H1 (cell line): ENCODE data around the gene FRRS1L. TPM values are rescaled to one million over a fixed set of nuclear protein-coding genes. Genes with fewer than 3 reads are reported as not detected.

Source experiments
- CTCF ChIA-PET: fragments of 300-600 bp; sonication (Branson Sonifier 250); formaldehyde crosslinking; loops from one replicate; lab custom pipeline; 2021; ENCODE audit not compliant: partially characterized antibody; lab: Charles Lee
- POLR2A ChIA-PET: fragments of 300-600 bp; sonication (Branson Sonifier 250); formaldehyde crosslinking; loops from one replicate; lab custom pipeline; 2021; ENCODE audit warnings: inconsistent platforms; ENCODE audit not compliant: partially characterized antibody; lab: Charles Lee
- DNase-seq, 2 experiments: peaks; one replicate each; pipeline versions ENCODE4 v3.0.0 to v3.0.0-alpha.2; 2010 to 2022; ENCODE audit warnings: low spot score in 2 of 2, low read depth in 1 of 2, mixed read lengths in 1 of 2
- FAIRE-seq: peaks from 2 replicates; lab custom pipeline; 2011; peaks lifted over from hg19 to GRCh38; lab: Jason Lieb, UNC
- H2AFZ ChIP-seq: 2 replicates; pipeline ENCODE4 v1.8.1; 2012; ENCODE audit warnings: low read length, inconsistent platforms
- H2AK5ac ChIP-seq: 2 replicates; pipeline ENCODE4 v1.6.1; 2013; ENCODE audit warnings: low read depth, low read length
- H2BK120ac ChIP-seq: replicated peaks from 2 replicates; pipeline ENCODE3; 2013; ENCODE audit warnings: low read depth, low read length, inconsistent platforms
- H2BK12ac ChIP-seq: 2 replicates; pipeline ENCODE4 v1.6.1; 2013; ENCODE audit warnings: low read depth, low read length
- H2BK15ac ChIP-seq: 2 replicates; pipeline ENCODE4 v1.6.1; 2013; ENCODE audit warnings: low read length
- H2BK20ac ChIP-seq: 2 replicates; pipeline ENCODE4 v1.6.1; 2013; ENCODE audit warnings: low read length
- H2BK5ac ChIP-seq: 2 replicates; pipeline ENCODE4 v1.6.1; 2013; ENCODE audit warnings: low read depth, low read length
- H3K14ac ChIP-seq: 2 replicates; pipeline ENCODE4 v1.6.1; 2013; ENCODE audit warnings: inconsistent platforms; ENCODE audit not compliant: insufficient read length
- H3K18ac ChIP-seq: 2 replicates; pipeline ENCODE4 v1.6.1; 2013; ENCODE audit warnings: low read length; ENCODE audit errors: extremely low read depth
- H3K23ac ChIP-seq: 2 replicates; pipeline ENCODE4 v1.6.1; 2013; ENCODE audit warnings: inconsistent platforms; ENCODE audit not compliant: insufficient read length
- H3K23me2 ChIP-seq: 2 replicates; pipeline ENCODE4 v1.6.1; 2013; ENCODE audit warnings: low read depth, low read length
- H3K27ac ChIP-seq: 2 replicates; pipeline ENCODE4 v1.6.1; 2011; ENCODE audit warnings: low read depth, low read length, inconsistent platforms
- H3K27me3 ChIP-seq, 4 experiments: replicated peaks in 1 of 4; 1 replicate in 1 of 4; 2 replicates in 3 of 4; pipeline versions ENCODE4 v1.6.1 to v1.8.1; 2011 to 2013; ENCODE audit warnings: low read length in 3 of 4, mild to moderate bottlenecking in 3 of 4, inconsistent platforms in 2 of 4, mixed read lengths in 2 of 4, moderate library complexity in 1 of 4; ENCODE audit not compliant: control insufficient read depth in 3 of 4, insufficient read depth in 3 of 4; ENCODE audit errors: extremely low read depth in 1 of 4
- H3K36me3 ChIP-seq, 4 experiments: 2 replicates each; pipeline versions ENCODE4 v1.6.1 to v1.8.1; 2011 to 2013; ENCODE audit warnings: mild to moderate bottlenecking in 4 of 4, low read length in 3 of 4, moderate library complexity in 2 of 4, control low read depth in 1 of 4, inconsistent platforms in 1 of 4; ENCODE audit not compliant: insufficient read depth in 4 of 4, control insufficient read depth in 2 of 4
- H3K4ac ChIP-seq: replicated peaks from 2 replicates; pipeline ENCODE3; 2013; ENCODE audit warnings: low read length, low read depth, mixed read lengths, inconsistent platforms; ENCODE audit not compliant: insufficient read length
- H3K4me1 ChIP-seq, 4 experiments: replicated peaks in 1 of 4; 1 replicate in 1 of 4; 2 replicates in 3 of 4; pipeline versions ENCODE4 v1.6.1 to v1.8.1; 2011 to 2013; ENCODE audit warnings: low read length in 3 of 4, inconsistent platforms in 2 of 4, mixed read lengths in 1 of 4; ENCODE audit not compliant: insufficient read depth in 4 of 4, control insufficient read depth in 3 of 4
- H3K4me2 ChIP-seq, 2 experiments: 2 replicates each; pipeline versions ENCODE4 v1.6.1 to v1.8.1; 2011 to 2013; ENCODE audit warnings: low read depth in 2 of 2, low read length in 2 of 2, control low read depth in 1 of 2, inconsistent platforms in 1 of 2, mild to moderate bottlenecking in 1 of 2; ENCODE audit not compliant: insufficient read depth in 1 of 2
- H3K4me3 ChIP-seq, 4 experiments: fragments of 200-600, 300-600 bp in 1 of 4; sonication (generic), shearing (Covaris generic), sonication (Bioruptor Twin) in 1 of 4; 2 replicates each; pipeline versions ENCODE4 v1.5.1 to v1.8.1; 2011 to 2016; ENCODE audit warnings: low read length in 4 of 4, low read depth in 3 of 4, control low read depth in 2 of 4, inconsistent platforms in 2 of 4, mild to moderate bottlenecking in 2 of 4, mixed read lengths in 1 of 4, moderate library complexity in 1 of 4; ENCODE audit not compliant: insufficient read depth in 2 of 4; ENCODE audit errors: extremely low read depth in 1 of 4
- H3K56ac ChIP-seq: replicated peaks from 2 replicates; pipeline ENCODE3; 2013; ENCODE audit warnings: low read depth, mild to moderate bottlenecking, mixed read lengths, low read length, inconsistent platforms; ENCODE audit not compliant: insufficient read length
- H3K79me1 ChIP-seq: 2 replicates; pipeline ENCODE4 v1.6.1; 2013; ENCODE audit warnings: low read depth, low read length, control low read depth
- H3K79me2 ChIP-seq, 2 experiments: 2 replicates each; pipeline versions ENCODE4 v1.6.1 to v1.8.1; 2012 to 2013; ENCODE audit warnings: low read length in 2 of 2, mild to moderate bottlenecking in 2 of 2, inconsistent platforms in 1 of 2; ENCODE audit not compliant: insufficient read depth in 2 of 2, control insufficient read depth in 1 of 2
- H3K9ac ChIP-seq, 4 experiments: replicated peaks in 1 of 4; 1 replicate in 1 of 4; 2 replicates in 3 of 4; pipeline versions ENCODE4 v1.6.1 to v1.8.1; 2011 to 2013; ENCODE audit warnings: low read depth in 3 of 4, low read length in 3 of 4, control low read depth in 2 of 4, mild to moderate bottlenecking in 2 of 4, moderate library complexity in 2 of 4, inconsistent platforms in 1 of 4; ENCODE audit errors: extremely low read depth in 1 of 4
- H3K9me3 ChIP-seq, 2 experiments: 2 replicates each; pipeline versions ENCODE4 v1.6.1 to v1.8.1; 2012 to 2013; ENCODE audit warnings: mild to moderate bottlenecking in 2 of 2, moderate library complexity in 2 of 2, control low read depth in 1 of 2, inconsistent platforms in 1 of 2, low read depth in 1 of 2, low read length in 1 of 2, mixed read lengths in 1 of 2; ENCODE audit not compliant: insufficient read depth in 2 of 2
- H4K20me1 ChIP-seq, 2 experiments: replicated peaks in 1 of 2; 2 replicates each; pipeline versions ENCODE3 to v1.8.1; 2011 to 2013; ENCODE audit warnings: inconsistent platforms in 2 of 2, low read length in 2 of 2, mild to moderate bottlenecking in 1 of 2; ENCODE audit not compliant: insufficient read depth in 2 of 2, control insufficient read depth in 1 of 2
- H4K5ac ChIP-seq: 2 replicates; pipeline ENCODE4 v1.6.1; 2013; ENCODE audit warnings: low read length, low read depth, mixed read lengths, inconsistent platforms; ENCODE audit not compliant: insufficient read length
- H4K8ac ChIP-seq: 2 replicates; pipeline ENCODE4 v1.8.0; 2013; ENCODE audit warnings: mild to moderate bottlenecking, moderate library complexity, low read length, inconsistent platforms; ENCODE audit not compliant: insufficient read depth; ENCODE audit errors: extremely low read depth
- H4K91ac ChIP-seq: replicated peaks from 2 replicates; pipeline ENCODE3; 2013; ENCODE audit warnings: low read length, mixed read lengths, inconsistent platforms; ENCODE audit not compliant: insufficient read length
- ATF3 ChIP-seq: IDR thresholded peaks from 2 replicates; pipeline ENCODE4 v1.6.1; 2011; ENCODE audit warnings: low read depth, mild to moderate bottlenecking, low read length; ENCODE audit not compliant: insufficient read depth
- CHD2 ChIP-seq: IDR thresholded peaks from 2 replicates; pipeline ENCODE4 v1.6.1; 2012; ENCODE audit warnings: low read length, improper control_type of control experiment
- EP300 ChIP-seq, 2 experiments: IDR thresholded peaks; 1 replicate in 1 of 2; 2 replicates in 1 of 2; pipeline ENCODE4 v1.6.1; 2011 to 2012; ENCODE audit warnings: low read depth in 2 of 2, low read length in 2 of 2, mild to moderate bottlenecking in 2 of 2, borderline replicate concordance in 1 of 2, inconsistent platforms in 1 of 2, moderate library complexity in 1 of 2
- EZH2 ChIP-seq: fragments of 200-600 bp; sonication (generic); IDR thresholded peaks from 2 replicates; pipeline ENCODE4 v1.7.1; 2012; ENCODE audit warnings: low read depth, mild to moderate bottlenecking, moderate library complexity, low read length, inconsistent platforms; ENCODE audit not compliant: severe bottlenecking
- HDAC6 ChIP-seq: IDR thresholded peaks from one replicate; pipeline ENCODE4 v1.7.1; 2012; ENCODE audit warnings: low read depth, mild to moderate bottlenecking, inconsistent platforms, low read length, moderate library complexity
- KDM1A ChIP-seq: fragments of 200-600, 300-600 bp; sonication (generic); IDR thresholded peaks from 2 replicates; pipeline ENCODE4 v1.7.1; 2016; ENCODE audit warnings: mild to moderate bottlenecking, low read length, borderline replicate concordance
- MAX ChIP-seq: IDR thresholded peaks from 2 replicates; pipeline ENCODE4 v1.6.1; 2012; ENCODE audit warnings: inconsistent platforms
- POLR2AphosphoS5 ChIP-seq: IDR thresholded peaks from 2 replicates; pipeline ENCODE4 v1.6.1; 2011; ENCODE audit warnings: low read depth, low read length
- SRF ChIP-seq: IDR thresholded peaks from 2 replicates; pipeline ENCODE4 v1.6.1; 2011; ENCODE audit warnings: mild to moderate bottlenecking, low read depth, low read length, moderate library complexity
- WGBS, 2 experiments: shearing (Covaris generic) in 1 of 2; methylation state at CpG; one replicate each; pipeline versions ENCODE4 v1.1.6 to v1.1.7; 2013 to 2015; ENCODE audit warnings: low lambda C conversion rate in 2 of 2, mixed read lengths in 2 of 2, inconsistent platforms in 1 of 2, low coverage in 1 of 2, missing lambda C conversion rate in 1 of 2; ENCODE audit not compliant: insufficient replicate concordance in 2 of 2, insufficient coverage in 1 of 2, insufficient read length in 1 of 2; ENCODE audit errors: extremely low coverage in 1 of 2, missing lambda C conversion rate in 1 of 2; 5-methylcytosine and 5-hydroxymethylcytosine counted together
- polyA plus RNA-seq, 7 experiments: library from polyadenylated mRNA; depleted of rRNA in 3 of 7; stranded (reverse) in 5 of 7; unstranded in 2 of 7; fragments of >200 nt in 5 of 7; fragments of 200-250 nt in 2 of 7; gene quantifications; 1 replicate in 5 of 7; 2 replicates in 1 of 7; 4 replicates in 1 of 7; pipeline versions ENCODE4 v1.2.1 to v1.2.3, GENCODE V29; 2011 to 2013; ENCODE audit warnings: missing spikeins in 2 of 7, mixed read lengths in 2 of 7
- total RNA-seq: library from RNA; stranded (reverse); fragmentation: NEBNext Ultra II Directional; extraction: Animal tissue kit (Norgen Biotek cat#: 25700); gene quantifications from 2 replicates; pipeline ENCODE4 v1.2.1, GENCODE V29; 2021

FRRS1L gene
- total and polyA plus RNA-seq, 2 of the 8 experiments (the other 6 are each of a cell fraction or from before 2014, with no cell fraction given) = 1.0 to 2.2 TPM

GRCh38 chr9:109095321-109095720 lies 71.7 kb downstream of the FRRS1L start:
- FAIRE-seq = no peak
- no peaks in the 10 kb centered on the region for H3K23me2 ChIP-seq
- H2BK12ac ChIP-seq = no peak overlapping the region
- DNase-seq = no peak
- peaks cover 3 to 82% of the 10 kb centered on the region in 2 experiments; a peak in 3 of 4 replicates for H3K79me2 ChIP-seq
- no peak overlapping the region for H3K56ac ChIP-seq
- no peak overlapping the region for H4K91ac ChIP-seq
- no peak overlapping the region for H2BK5ac ChIP-seq
- peaks cover 5 to 30% (median 9%) of the 10 kb centered on the region in 4 experiments; a peak in 5 of 8 replicates for H3K36me3 ChIP-seq
- no peak overlapping the region for H4K5ac ChIP-seq
- no peak overlapping the region for H2BK120ac ChIP-seq
- no peak for TF ChIP-seq KDM1A
- no peak for TF ChIP-seq ATF3
- no peak for TF ChIP-seq HDAC6
- no peak for TF ChIP-seq MAX
- TF ChIP-seq EZH2 = no peak
- no peak for TF ChIP-seq POLR2AphosphoS5
- no peak for TF ChIP-seq SRF
- TF ChIP-seq CHD2 = no peak
- TF ChIP-seq EP300 (IDR thresholded peaks at IDR 0.05; ENCODE audit: borderline replicate concordance in 1 of 2, low read depth in 2 of 2, low read length in 2 of 2) = no peak
- H3K27ac ChIP-seq = no peak overlapping the region
- no peaks in the 10 kb centered on the region for H3K27me3 ChIP-seq
- peaks cover 7 to 23% of the 10 kb centered on the region in 2 experiments for H4K20me1 ChIP-seq
- no peak overlapping the region for H3K18ac ChIP-seq
- no peak overlapping the region for H4K8ac ChIP-seq
- no peak overlapping the region for H2AK5ac ChIP-seq
- no peak overlapping the region for H3K23ac ChIP-seq
- H3K4me3 ChIP-seq = no peak overlapping the region
- 83% methylated on average over 3 of the region's 3 CpGs; no CpG with 5 or more reads in 1 of the 2 experiments for WGBS, 2 experiments
- H3K9me3 ChIP-seq = no peaks in the 10 kb centered on the region
- no peak overlapping the region for H3K4ac ChIP-seq
- H3K79me1 ChIP-seq = peaks cover 7% of the 10 kb centered on the region
- no peak overlapping the region for H3K9ac ChIP-seq
- H3K4me2 ChIP-seq = no peak overlapping the region
- ChIA-PET POLR2A (no interaction called here), CTCF (interaction anchor here (1.5 to 1.7 kb wide), 2 partner anchors 8 to 88 kb away, joined by 3 to 4 read pairs; no protein-coding TSS in a partner anchor)
- no peak overlapping the region for H3K14ac ChIP-seq
- H2AFZ ChIP-seq = no peak overlapping the region
- H2BK20ac ChIP-seq = no peak overlapping the region
- H3K4me1 ChIP-seq = peaks cover 2 to 11% (median 8%) of the 10 kb centered on the region in 4 experiments; a peak in 5 of 7 replicates
- no peak overlapping the region for H2BK15ac ChIP-seq
